ENCODE measurements around the gene RNU1-1.

DNA sequence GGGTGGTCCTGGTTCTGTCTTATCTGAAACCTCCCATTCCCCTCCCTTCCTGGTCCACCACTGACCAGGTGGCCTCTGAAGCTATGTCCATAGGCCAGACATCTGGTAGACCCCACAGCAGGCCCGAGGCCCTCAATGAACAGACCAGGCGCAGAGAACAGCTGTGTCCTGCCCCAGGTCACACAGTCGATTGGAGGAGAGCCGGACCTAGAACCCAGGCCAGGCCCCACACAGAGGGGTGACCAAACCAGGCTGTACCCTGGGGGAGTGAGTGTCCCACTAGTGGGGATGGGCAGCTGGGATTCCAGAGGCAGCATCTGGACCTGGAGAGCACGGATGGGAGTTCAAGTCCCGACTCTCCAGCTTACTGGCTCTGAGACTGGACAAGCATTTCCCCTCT lies 29.2 kb downstream of the RNU1-1 start:
- TF ChIP-seq POLR2AphosphoS5 (IDR thresholded peaks at IDR 0.05): no peak
- no peak for TF ChIP-seq CTCF (IDR thresholded peaks at IDR 0.05)
- TF ChIP-seq POLR2A (IDR thresholded peaks at IDR 0.05): no peak
